Endothelial cell of umbilical vein (primary cell): Measurements from ENCODE around the gene PRDM11.

Experiments used
- EZH2 ChIP-seq: IDR thresholded peaks from 2 replicates; pipeline ENCODE4 v1.6.1; 2012; ENCODE audit warnings: borderline replicate concordance, low read depth, mild to moderate bottlenecking, moderate library complexity, low read length, inconsistent platforms; ENCODE audit not compliant: severe bottlenecking
- FOS ChIP-seq: IDR thresholded peaks from 2 replicates; pipeline ENCODE4 v1.6.1; 2011; ENCODE audit warnings: mild to moderate bottlenecking, low read length, moderate library complexity, borderline replicate concordance; ENCODE audit not compliant: insufficient read depth
- JUN ChIP-seq: IDR thresholded peaks from 2 replicates; pipeline ENCODE4 v1.6.1; 2011; ENCODE audit warnings: borderline replicate concordance, low read depth; ENCODE audit not compliant: insufficient read length, insufficient read depth
- MYC ChIP-seq: IDR thresholded peaks from one replicate; pipeline ENCODE4 v1.6.1; 2011; ENCODE audit warnings: mild to moderate bottlenecking, low read depth, low read length
- POLR2A ChIP-seq: IDR thresholded peaks from 2 replicates; pipeline ENCODE4 v1.6.1; 2012; ENCODE audit warnings: low read depth, mild to moderate bottlenecking, control low read depth, low read length
- POLR2AphosphoS5 ChIP-seq: IDR thresholded peaks from 2 replicates; pipeline ENCODE4 v1.6.1; 2012; ENCODE audit warnings: low read depth, mild to moderate bottlenecking, control low read depth, low read length, moderate library complexity; ENCODE audit not compliant: insufficient read depth
- TF ChIP-seq, protein P1 (sequence below), 2 donors: IDR thresholded peaks; 1 replicate in 1 of 2; 2 replicates in 1 of 2; pipeline ENCODE4 v1.5.1; 2011; ENCODE audit warnings: low read length in 2 of 2, mild to moderate bottlenecking in 2 of 2, moderate library complexity in 2 of 2, control low read depth in 1 of 2, inconsistent platforms in 1 of 2, low read depth in 1 of 2; ENCODE audit not compliant: insufficient read depth in 1 of 2; ENCODE audit errors: extremely low read depth in 1 of 2
- TF ChIP-seq, protein P2 (sequence below): IDR thresholded peaks from 2 replicates; pipeline ENCODE4 v1.6.1; 2011; ENCODE audit not compliant: insufficient read depth, insufficient read length

DNA sequence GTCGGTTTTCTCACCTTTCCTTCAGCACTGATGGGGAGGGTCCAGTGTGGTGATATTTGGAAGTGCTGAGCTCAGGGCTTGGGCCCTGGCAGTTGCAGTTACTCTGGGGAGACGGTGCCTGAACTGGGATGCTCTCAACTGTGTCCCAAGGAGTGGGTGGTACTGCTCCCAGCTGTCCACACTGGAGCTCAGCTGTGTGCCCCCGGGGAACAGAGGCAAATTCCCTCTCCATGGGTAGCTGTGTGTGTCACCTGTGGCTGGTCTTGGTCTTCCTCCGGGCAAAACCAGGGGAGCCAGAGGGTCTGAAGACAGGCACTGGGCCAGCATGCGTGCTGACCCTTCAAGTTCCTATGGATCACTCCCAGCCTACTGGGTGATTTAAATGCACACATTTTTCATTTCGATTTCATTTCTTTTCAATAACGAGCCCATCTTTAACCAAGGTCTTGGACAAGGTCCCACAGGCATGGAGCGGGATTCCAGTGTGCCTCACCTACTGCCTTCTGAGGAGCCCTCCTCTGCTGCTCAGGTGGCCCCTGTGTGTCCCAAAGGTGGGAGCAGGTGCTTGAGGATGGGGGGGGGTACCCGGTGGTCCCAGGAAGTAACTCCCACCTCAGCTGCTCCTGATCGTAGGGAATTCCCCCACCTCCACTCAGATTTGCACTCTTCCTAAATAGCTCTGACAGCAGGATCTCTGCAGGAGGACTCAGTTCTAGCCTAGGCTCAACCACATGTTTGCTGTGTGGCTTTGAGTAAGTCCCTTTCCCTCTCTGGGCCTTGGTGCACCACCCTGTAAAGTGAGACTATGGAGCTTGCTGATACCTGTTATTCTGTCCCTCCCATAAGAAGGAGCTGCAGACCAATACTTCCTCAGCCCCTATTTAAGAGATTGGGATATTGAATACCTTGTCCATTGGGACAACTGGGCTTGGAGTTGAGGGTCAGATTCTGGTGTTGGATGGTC is 16.8 kb downstream of the PRDM11 start:
- TF ChIP-seq, protein P1, sequence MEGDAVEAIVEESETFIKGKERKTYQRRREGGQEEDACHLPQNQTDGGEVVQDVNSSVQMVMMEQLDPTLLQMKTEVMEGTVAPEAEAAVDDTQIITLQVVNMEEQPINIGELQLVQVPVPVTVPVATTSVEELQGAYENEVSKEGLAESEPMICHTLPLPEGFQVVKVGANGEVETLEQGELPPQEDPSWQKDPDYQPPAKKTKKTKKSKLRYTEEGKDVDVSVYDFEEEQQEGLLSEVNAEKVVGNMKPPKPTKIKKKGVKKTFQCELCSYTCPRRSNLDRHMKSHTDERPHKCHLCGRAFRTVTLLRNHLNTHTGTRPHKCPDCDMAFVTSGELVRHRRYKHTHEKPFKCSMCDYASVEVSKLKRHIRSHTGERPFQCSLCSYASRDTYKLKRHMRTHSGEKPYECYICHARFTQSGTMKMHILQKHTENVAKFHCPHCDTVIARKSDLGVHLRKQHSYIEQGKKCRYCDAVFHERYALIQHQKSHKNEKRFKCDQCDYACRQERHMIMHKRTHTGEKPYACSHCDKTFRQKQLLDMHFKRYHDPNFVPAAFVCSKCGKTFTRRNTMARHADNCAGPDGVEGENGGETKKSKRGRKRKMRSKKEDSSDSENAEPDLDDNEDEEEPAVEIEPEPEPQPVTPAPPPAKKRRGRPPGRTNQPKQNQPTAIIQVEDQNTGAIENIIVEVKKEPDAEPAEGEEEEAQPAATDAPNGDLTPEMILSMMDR (IDR thresholded peaks at IDR 0.05; ENCODE audit: extremely low read depth in 1 of 2, insufficient read depth in 1 of 2, low read depth in 1 of 2, low read length in 2 of 2) = no peak
- no peak for TF ChIP-seq POLR2A
- no peak for TF ChIP-seq JUN
- TF ChIP-seq FOS = no peak
- no peak for TF ChIP-seq EZH2
- no peak for TF ChIP-seq POLR2AphosphoS5
- no peak for TF ChIP-seq MYC
- TF ChIP-seq, protein P2, sequence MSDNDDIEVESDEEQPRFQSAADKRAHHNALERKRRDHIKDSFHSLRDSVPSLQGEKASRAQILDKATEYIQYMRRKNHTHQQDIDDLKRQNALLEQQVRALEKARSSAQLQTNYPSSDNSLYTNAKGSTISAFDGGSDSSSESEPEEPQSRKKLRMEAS = no peak
